ENCODE results near the gene SETDB2. TPM values are rescaled to one million over a fixed set of nuclear protein-coding genes. Genes with fewer than 3 reads are reported as not detected.

The SETDB2 gene
- total RNA-seq, 6 experiments from 2014 or later = 3.7 to 6.7 (median 4.6) TPM

- Histone ChIP-seq H3K4me1 (no peaks in the 10 kb centered on the region), H3K4me3 (no peak overlapping the region), H3K9me3 (no peaks in the 10 kb centered on the region), H3K36me3 (no peaks in the 10 kb centered on the region), H3K27ac (no peak overlapping the region), H3K27me3 (no peaks in the 10 kb centered on the region)
- WGBS (ENCODE audit: insufficient coverage, low coverage, low lambda C conversion rate, missing lambda C conversion rate) = 85% methylated on average over 1 of the region's 1 CpG
- intact Hi-C loops (cut with DNase I) = loop anchor here in 1 of 2 donors (10.0 kb wide), 1 partner anchor 141 kb away; no protein-coding TSS in a partner anchor
- DNase-seq = no peak
- no peak for TF ChIP-seq POLR2A (IDR thresholded peaks at IDR 0.05)
- TF ChIP-seq CTCF (IDR thresholded peaks at IDR 0.05) = no peak
- ATAC-seq = no peak
Observed at GRCh38 chr13:49435992-49436391, 8.1 kb upstream of the SETDB2 start.

GRCh38 chr13:49436890-49437289 is 7.2 kb upstream of the SETDB2 start:
- ATAC-seq = peak; percentile 46 to 81 (median 58)
- no peak for TF ChIP-seq POLR2A (IDR thresholded peaks at IDR 0.05)
- TF ChIP-seq CTCF (IDR thresholded peaks at IDR 0.05) = peak in 3 of 4 donors; percentile 12 to 25 (median 21)
- Histone ChIP-seq H3K9me3 (no peaks in the 10 kb centered on the region), H3K27ac (no peak overlapping the region), H3K36me3 (no peaks in the 10 kb centered on the region), H3K4me1 (no peaks in the 10 kb centered on the region), H3K4me3 (no peak overlapping the region), H3K27me3 (no peaks in the 10 kb centered on the region)
- intact Hi-C loops (cut with DNase I) = loop anchor here in 1 of 2 donors (10.0 kb wide), 1 partner anchor 142 kb away; no protein-coding TSS in a partner anchor
- WGBS (ENCODE audit: insufficient coverage, low coverage, low lambda C conversion rate, missing lambda C conversion rate) = 56% methylated on average over 3 of the region's 3 CpGs
- no peak for DNase-seq

GRCh38 chr13:49437705-49438104 is 6.4 kb upstream of the SETDB2 start:
- DNase-seq = no peak
- 65% methylated on average over 7 of the region's 7 CpGs for WGBS (ENCODE audit: insufficient coverage, low coverage, low lambda C conversion rate, missing lambda C conversion rate)
- no peak overlapping the region for H3K27ac ChIP-seq
- no peaks in the 10 kb centered on the region for H3K9me3 ChIP-seq
- TF ChIP-seq POLR2A (IDR thresholded peaks at IDR 0.05) (no peak), CTCF (IDR thresholded peaks at IDR 0.05) (no peak)
- ATAC-seq = no peak
- H3K27me3 ChIP-seq = no peaks in the 10 kb centered on the region
- no peaks in the 10 kb centered on the region for H3K36me3 ChIP-seq
- H3K4me3 ChIP-seq = no peak overlapping the region
- no peaks in the 10 kb centered on the region for H3K4me1 ChIP-seq
- intact Hi-C loops (cut with DNase I) = loop anchor here in 1 of 2 donors (10.0 kb wide), 1 partner anchor 143 kb away; no protein-coding TSS in a partner anchor

- H3K27me3 ChIP-seq = no peaks in the 10 kb centered on the region
- DNase-seq (no peak), ATAC-seq (no peak)
- H3K4me1 ChIP-seq = no peaks in the 10 kb centered on the region
- TF ChIP-seq POLR2A (IDR thresholded peaks at IDR 0.05) = no peak
- no peak for TF ChIP-seq CTCF (IDR thresholded peaks at IDR 0.05)
- no peaks in the 10 kb centered on the region for H3K9me3 ChIP-seq
- H3K4me3 ChIP-seq = no peak overlapping the region
- H3K27ac ChIP-seq = no peak overlapping the region
- 66% methylated on average over 2 of the region's 2 CpGs for WGBS (ENCODE audit: insufficient coverage, low coverage, low lambda C conversion rate, missing lambda C conversion rate)
- H3K36me3 ChIP-seq = no peaks in the 10 kb centered on the region
- intact Hi-C loops (cut with DNase I) = loop anchor here (10.0 kb wide), 1 partner anchor 145 kb away; no protein-coding TSS in a partner anchor
Observed at GRCh38 chr13:49439609-49440008, 4.5 kb upstream of the SETDB2 start.
